Measurements from ENCODE around the gene AP3S2.
"Not testable (repeated sequence)": the region's sequence is repeated elsewhere in the genome, so short reads cannot be mapped to it uniquely, and the experiment has no call there.

DNA sequence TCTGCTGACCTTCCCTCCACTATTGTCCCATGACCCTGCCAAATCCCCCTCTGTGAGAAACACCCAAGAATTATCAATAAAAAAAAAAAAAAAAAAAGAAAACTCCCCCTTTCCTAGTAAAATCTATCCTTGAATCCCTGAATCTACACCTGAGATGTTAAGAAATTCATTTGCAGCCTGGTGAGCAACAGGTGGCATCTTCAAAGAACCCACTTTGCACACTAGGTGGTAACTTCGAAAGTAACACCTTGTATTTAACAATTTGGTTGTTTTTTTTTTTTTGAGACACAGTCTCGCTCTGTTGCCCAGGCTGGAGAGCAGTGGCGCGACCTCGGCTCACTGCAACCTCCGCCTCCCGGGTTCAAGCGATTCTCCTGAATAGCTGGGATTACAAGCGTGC is 24.3 kb downstream of the AP3S2 start:
- TF ChIP-seq, protein P1, sequence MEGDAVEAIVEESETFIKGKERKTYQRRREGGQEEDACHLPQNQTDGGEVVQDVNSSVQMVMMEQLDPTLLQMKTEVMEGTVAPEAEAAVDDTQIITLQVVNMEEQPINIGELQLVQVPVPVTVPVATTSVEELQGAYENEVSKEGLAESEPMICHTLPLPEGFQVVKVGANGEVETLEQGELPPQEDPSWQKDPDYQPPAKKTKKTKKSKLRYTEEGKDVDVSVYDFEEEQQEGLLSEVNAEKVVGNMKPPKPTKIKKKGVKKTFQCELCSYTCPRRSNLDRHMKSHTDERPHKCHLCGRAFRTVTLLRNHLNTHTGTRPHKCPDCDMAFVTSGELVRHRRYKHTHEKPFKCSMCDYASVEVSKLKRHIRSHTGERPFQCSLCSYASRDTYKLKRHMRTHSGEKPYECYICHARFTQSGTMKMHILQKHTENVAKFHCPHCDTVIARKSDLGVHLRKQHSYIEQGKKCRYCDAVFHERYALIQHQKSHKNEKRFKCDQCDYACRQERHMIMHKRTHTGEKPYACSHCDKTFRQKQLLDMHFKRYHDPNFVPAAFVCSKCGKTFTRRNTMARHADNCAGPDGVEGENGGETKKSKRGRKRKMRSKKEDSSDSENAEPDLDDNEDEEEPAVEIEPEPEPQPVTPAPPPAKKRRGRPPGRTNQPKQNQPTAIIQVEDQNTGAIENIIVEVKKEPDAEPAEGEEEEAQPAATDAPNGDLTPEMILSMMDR (optimal IDR thresholded peaks at IDR 0.05 in 1 of 3, IDR thresholded peaks at IDR 0.05 in 1 of 3, conservative IDR thresholded peaks at IDR 0.05 in 1 of 3; ENCODE audit: extremely low read depth in 1 of 3, insufficient read depth in 2 of 3, low read length in 3 of 3), result not testable (repeated sequence)
- TF ChIP-seq EZH2 (IDR thresholded peaks at IDR 0.05; ENCODE audit: low read length), result not testable (repeated sequence)
